Endothelial cell (in vitro differentiated cells): ENCODE results near the gene RAB1A. TPM values are rescaled to one million over a fixed set of nuclear protein-coding genes. Genes with fewer than 3 reads are reported as not detected.

ENCODE experiments used
- DNase-seq: peaks from one replicate; pipeline ENCODE4 v3.0.0; 2021; ENCODE audit warnings: low spot score
- H3K27ac Mint-ChIP-seq: one replicate; pipeline ENCODE4 v1.8.0; 2021; ENCODE audit warnings: mixed read lengths, inconsistent platforms; ENCODE audit not compliant: unreplicated experiment
- H3K27me3 Mint-ChIP-seq: one replicate; pipeline ENCODE4 v1.8.0; 2021; ENCODE audit warnings: mild to moderate bottlenecking, moderate library complexity, mixed read lengths, inconsistent platforms; ENCODE audit not compliant: unreplicated experiment
- H3K36me3 Mint-ChIP-seq: one replicate; pipeline ENCODE4 v1.8.0; 2021; ENCODE audit warnings: mild to moderate bottlenecking, low read depth, mixed read lengths, inconsistent platforms; ENCODE audit not compliant: unreplicated experiment
- H3K4me1 Mint-ChIP-seq: one replicate; pipeline ENCODE4 v1.8.0; 2021; ENCODE audit warnings: mild to moderate bottlenecking, mixed read lengths, inconsistent platforms; ENCODE audit not compliant: unreplicated experiment
- H3K4me3 Mint-ChIP-seq: one replicate; pipeline ENCODE4 v1.8.0; 2021; ENCODE audit warnings: mild to moderate bottlenecking, mixed read lengths, inconsistent platforms; ENCODE audit not compliant: unreplicated experiment
- H3K9me3 Mint-ChIP-seq: one replicate; pipeline ENCODE4 v1.8.0; 2021; ENCODE audit warnings: mixed read lengths, inconsistent platforms; ENCODE audit not compliant: unreplicated experiment
- CTCF ChIP-seq: fragments of 200-600 bp; sonication (generic); IDR thresholded peaks from one replicate; pipeline ENCODE4 v1.5.0; 2021; ENCODE audit warnings: antibody characterized with exemption; ENCODE audit not compliant: unreplicated experiment
- total RNA-seq: library from RNA; stranded (reverse); fragmentation: NEBNext Ultra II Directional; extraction: Animal tissue kit (Norgen Biotek cat#: 25700); gene quantifications from one replicate; pipeline ENCODE4 v1.2.1, GENCODE V29; 2021; ENCODE audit not compliant: unreplicated experiment

The RAB1A gene
- total RNA-seq, 1 donor from 2014 or later, result 160 TPM

DNA sequence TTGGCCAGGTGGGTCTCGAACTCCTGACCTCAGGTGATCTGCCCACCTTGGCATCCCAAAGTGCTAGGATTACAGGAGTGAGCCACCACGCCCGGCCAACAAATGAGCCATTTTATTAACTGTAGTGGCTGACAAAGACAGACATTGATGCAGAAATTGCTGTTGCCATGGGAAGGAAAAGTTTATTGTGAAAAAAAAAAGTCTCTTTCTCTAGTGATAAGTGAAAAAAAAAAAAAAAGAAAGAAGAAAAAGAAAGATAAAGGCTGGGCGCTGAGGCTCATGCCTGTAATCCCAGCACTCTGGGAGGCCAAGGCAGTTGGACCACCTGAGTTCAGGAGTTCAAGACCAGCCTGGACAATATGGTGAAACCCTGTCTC, 39.8 kb upstream of the RAB1A start:
- Mint-ChIP-seq H3K27me3 (no peaks in the 10 kb centered on the region), H3K27ac (no peak overlapping the region), H3K4me1 (peaks cover 9% of the 10 kb centered on the region), H3K9me3 (no peaks in the 10 kb centered on the region), H3K36me3 (no peaks in the 10 kb centered on the region), H3K4me3 (no peak overlapping the region)
- no peak for DNase-seq
- TF ChIP-seq CTCF, result no peak

DNA sequence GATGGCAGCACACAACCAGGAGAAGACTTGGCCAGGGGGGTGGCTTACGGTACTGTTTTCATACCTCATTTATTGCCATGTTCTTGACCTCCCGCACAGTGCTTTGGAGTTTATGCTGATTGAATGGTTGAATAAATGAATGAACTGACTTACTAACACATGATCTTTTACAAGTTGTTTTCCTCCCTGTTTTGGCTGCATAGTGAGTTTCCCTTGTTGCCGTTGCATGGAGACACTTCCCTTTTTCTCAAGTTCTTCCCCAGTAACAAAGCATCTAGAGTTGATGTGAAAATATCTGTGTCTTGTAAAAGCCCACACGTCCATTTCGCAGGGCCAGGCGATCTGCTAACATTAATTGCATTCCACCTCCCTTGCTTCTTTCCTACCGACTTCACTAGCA, 35.7 kb upstream of the RAB1A start:
- Mint-ChIP-seq H3K27me3 (no peaks in the 10 kb centered on the region), H3K4me3 (peak overlapping the region; percentile 4), H3K4me1 (peaks cover 17% of the 10 kb centered on the region), H3K9me3 (no peaks in the 10 kb centered on the region), H3K36me3 (no peaks in the 10 kb centered on the region), H3K27ac (peak overlapping the region; percentile 76)
- no peak for TF ChIP-seq CTCF
- no peak for DNase-seq

GRCh38 chr2:65164426-65164891, 34.6 kb upstream of the RAB1A start:
- TF ChIP-seq CTCF, result no peak
- no peak for DNase-seq
- no peak overlapping the region for H3K4me3 Mint-ChIP-seq
- no peaks in the 10 kb centered on the region for H3K9me3 Mint-ChIP-seq
- H3K4me1 Mint-ChIP-seq, result peaks cover 23% of the 10 kb centered on the region
- H3K27me3 Mint-ChIP-seq, result peaks cover under 1% of the 10 kb centered on the region
- no peak overlapping the region for H3K27ac Mint-ChIP-seq
- H3K36me3 Mint-ChIP-seq, result no peaks in the 10 kb centered on the region

GRCh38 chr2:65161551-65162100, 31.7 kb upstream of the RAB1A start:
- peaks cover 1% of the 10 kb centered on the region for H3K27me3 Mint-ChIP-seq
- no peaks in the 10 kb centered on the region for H3K9me3 Mint-ChIP-seq
- DNase-seq, result no peak
- TF ChIP-seq CTCF, result no peak
- H3K27ac Mint-ChIP-seq, result no peak overlapping the region
- no peak overlapping the region for H3K4me3 Mint-ChIP-seq
- H3K36me3 Mint-ChIP-seq, result no peaks in the 10 kb centered on the region
- H3K4me1 Mint-ChIP-seq, result peaks cover 23% of the 10 kb centered on the region

DNA sequence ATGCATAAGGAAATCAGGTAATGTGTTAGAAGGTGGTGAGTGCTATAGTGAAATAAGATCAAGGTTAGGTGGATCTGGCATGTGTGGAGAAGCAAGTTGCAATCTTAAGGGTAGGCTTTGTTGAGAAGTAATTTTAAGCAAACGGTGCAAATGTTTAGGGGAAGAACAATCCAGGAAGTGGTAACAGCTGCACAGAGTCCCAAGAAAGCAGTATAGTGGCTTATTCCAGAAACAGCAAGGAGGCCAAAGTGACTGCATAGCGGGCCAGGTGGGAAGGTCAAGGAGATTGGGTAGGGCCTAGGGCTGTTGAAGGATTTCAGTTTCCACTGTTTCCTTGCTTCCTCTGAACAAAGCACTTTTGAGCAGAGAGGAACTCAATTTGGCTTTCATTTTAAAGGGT, 30.0 kb upstream of the RAB1A start:
- Mint-ChIP-seq H3K27ac (no peak overlapping the region), H3K4me3 (no peak overlapping the region), H3K9me3 (no peaks in the 10 kb centered on the region), H3K4me1 (peaks cover 14% of the 10 kb centered on the region), H3K27me3 (peaks cover 1% of the 10 kb centered on the region), H3K36me3 (no peaks in the 10 kb centered on the region)
- no peak for DNase-seq
- no peak for TF ChIP-seq CTCF
